ENCODE results near the gene SVOP. TPM values are rescaled to one million over a fixed set of nuclear protein-coding genes. Genes with fewer than 3 reads are reported as not detected.

Gene SVOP
- total and polyA plus RNA-seq, 2 experiments from 2014 or later, result 0.10 TPM; not detected in 1

DNA sequence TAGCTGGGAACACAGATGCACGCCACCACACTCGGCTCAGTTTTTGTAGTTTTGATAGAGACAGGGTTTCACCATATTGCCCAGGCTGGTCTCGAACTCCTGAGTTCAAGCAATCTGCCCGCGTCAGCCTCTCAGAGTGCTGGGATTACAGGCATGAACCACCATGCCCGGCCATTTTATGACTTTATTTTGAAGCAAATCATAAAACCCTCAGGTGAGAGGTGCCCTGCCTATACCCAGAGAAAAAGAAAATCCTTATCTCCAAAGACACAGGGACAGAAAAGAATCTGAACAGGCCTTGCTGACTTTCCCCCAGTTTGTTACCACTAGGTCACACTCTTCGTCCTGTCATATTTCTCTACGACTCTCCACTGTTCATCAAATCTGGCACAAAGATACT, 92.2 kb downstream of the SVOP start:
- H2AFZ ChIP-seq, result no peak overlapping the region
- no peak overlapping the region for H3K27ac Mint-ChIP-seq
- H3K9me2 ChIP-seq (ENCODE audit: insufficient read depth), result no peaks in the 10 kb centered on the region
- H3K9me3 Mint-ChIP-seq, result peaks cover 15% of the 10 kb centered on the region
- no peak overlapping the region for H3K4me3 Mint-ChIP-seq
- no peak overlapping the region for H3K4me2 ChIP-seq
- H3K36me3 Mint-ChIP-seq (ENCODE audit: low read depth), result peaks cover 4% of the 10 kb centered on the region; the same call in 1 of the 3 replicates
- no peaks in the 10 kb centered on the region for H3K79me2 ChIP-seq (replicated peaks; ENCODE audit: insufficient read depth)
- H3K27me3 Mint-ChIP-seq (ENCODE audit: insufficient read depth, low read depth, poor library complexity), result peaks cover 6% of the 10 kb centered on the region
- no peak overlapping the region for H3K4me3 ChIP-seq
- ATAC-seq (no peak), DNase-seq (ENCODE audit: low spot score) (no peak)
- H3K4me1 ChIP-seq (ENCODE audit: insufficient read depth), result peaks cover 8% of the 10 kb centered on the region
- no peaks in the 10 kb centered on the region for H3K36me3 ChIP-seq (ENCODE audit: insufficient read depth)
- H3K27me3 ChIP-seq (ENCODE audit: insufficient read depth), result no peaks in the 10 kb centered on the region
- no peak overlapping the region for H3K27ac ChIP-seq (ENCODE audit: low read depth)
- H3F3A ChIP-seq (replicated peaks; ENCODE audit: low read depth), result no peaks in the 10 kb centered on the region
- peaks cover 5% of the 10 kb centered on the region; the same call in 2 of the 3 replicates for H3K4me1 Mint-ChIP-seq
- TF ChIP-seq, protein P1, sequence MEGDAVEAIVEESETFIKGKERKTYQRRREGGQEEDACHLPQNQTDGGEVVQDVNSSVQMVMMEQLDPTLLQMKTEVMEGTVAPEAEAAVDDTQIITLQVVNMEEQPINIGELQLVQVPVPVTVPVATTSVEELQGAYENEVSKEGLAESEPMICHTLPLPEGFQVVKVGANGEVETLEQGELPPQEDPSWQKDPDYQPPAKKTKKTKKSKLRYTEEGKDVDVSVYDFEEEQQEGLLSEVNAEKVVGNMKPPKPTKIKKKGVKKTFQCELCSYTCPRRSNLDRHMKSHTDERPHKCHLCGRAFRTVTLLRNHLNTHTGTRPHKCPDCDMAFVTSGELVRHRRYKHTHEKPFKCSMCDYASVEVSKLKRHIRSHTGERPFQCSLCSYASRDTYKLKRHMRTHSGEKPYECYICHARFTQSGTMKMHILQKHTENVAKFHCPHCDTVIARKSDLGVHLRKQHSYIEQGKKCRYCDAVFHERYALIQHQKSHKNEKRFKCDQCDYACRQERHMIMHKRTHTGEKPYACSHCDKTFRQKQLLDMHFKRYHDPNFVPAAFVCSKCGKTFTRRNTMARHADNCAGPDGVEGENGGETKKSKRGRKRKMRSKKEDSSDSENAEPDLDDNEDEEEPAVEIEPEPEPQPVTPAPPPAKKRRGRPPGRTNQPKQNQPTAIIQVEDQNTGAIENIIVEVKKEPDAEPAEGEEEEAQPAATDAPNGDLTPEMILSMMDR (conservative IDR thresholded peaks at IDR 0.05; ENCODE audit: low read depth in 2 of 2), result no peak
- TF ChIP-seq ZNF462 (CRISPR knock-in tag; IDR thresholded peaks at IDR 0.05), result no peak
- no peak for TF ChIP-seq EZH2phosphoT487 (IDR thresholded peaks at IDR 0.05; ENCODE audit: unreplicated experiment)
- TF ChIP-seq, protein P2, sequence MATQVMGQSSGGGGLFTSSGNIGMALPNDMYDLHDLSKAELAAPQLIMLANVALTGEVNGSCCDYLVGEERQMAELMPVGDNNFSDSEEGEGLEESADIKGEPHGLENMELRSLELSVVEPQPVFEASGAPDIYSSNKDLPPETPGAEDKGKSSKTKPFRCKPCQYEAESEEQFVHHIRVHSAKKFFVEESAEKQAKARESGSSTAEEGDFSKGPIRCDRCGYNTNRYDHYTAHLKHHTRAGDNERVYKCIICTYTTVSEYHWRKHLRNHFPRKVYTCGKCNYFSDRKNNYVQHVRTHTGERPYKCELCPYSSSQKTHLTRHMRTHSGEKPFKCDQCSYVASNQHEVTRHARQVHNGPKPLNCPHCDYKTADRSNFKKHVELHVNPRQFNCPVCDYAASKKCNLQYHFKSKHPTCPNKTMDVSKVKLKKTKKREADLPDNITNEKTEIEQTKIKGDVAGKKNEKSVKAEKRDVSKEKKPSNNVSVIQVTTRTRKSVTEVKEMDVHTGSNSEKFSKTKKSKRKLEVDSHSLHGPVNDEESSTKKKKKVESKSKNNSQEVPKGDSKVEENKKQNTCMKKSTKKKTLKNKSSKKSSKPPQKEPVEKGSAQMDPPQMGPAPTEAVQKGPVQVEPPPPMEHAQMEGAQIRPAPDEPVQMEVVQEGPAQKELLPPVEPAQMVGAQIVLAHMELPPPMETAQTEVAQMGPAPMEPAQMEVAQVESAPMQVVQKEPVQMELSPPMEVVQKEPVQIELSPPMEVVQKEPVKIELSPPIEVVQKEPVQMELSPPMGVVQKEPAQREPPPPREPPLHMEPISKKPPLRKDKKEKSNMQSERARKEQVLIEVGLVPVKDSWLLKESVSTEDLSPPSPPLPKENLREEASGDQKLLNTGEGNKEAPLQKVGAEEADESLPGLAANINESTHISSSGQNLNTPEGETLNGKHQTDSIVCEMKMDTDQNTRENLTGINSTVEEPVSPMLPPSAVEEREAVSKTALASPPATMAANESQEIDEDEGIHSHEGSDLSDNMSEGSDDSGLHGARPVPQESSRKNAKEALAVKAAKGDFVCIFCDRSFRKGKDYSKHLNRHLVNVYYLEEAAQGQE (IDR thresholded peaks at IDR 0.05; ENCODE audit: unreplicated experiment), result no peak
- TF ChIP-seq CREB1 (CRISPR knock-in tag; IDR thresholded peaks at IDR 0.05; ENCODE audit: low read depth), result no peak
- no peak for TF ChIP-seq NANOG (IDR thresholded peaks at IDR 0.05; ENCODE audit: borderline replicate concordance)
- no peak for TF ChIP-seq JUNB (IDR thresholded peaks at IDR 0.05; ENCODE audit: unreplicated experiment)
- no peak for TF ChIP-seq STAT1 (IDR thresholded peaks at IDR 0.05; ENCODE audit: unreplicated experiment)
- TF ChIP-seq POLR2AphosphoS5 (IDR thresholded peaks at IDR 0.05; ENCODE audit: low read depth), result no peak
- no peak for TF ChIP-seq ETS1 (IDR thresholded peaks at IDR 0.05)
- no peak for TF ChIP-seq ZNF114 (CRISPR knock-in tag; IDR thresholded peaks at IDR 0.05)
- TF ChIP-seq ZNF331 (CRISPR knock-in tag; IDR thresholded peaks at IDR 0.05; ENCODE audit: low read depth), result no peak
- no peak for TF ChIP-seq EZH2 (IDR thresholded peaks at IDR 0.05; ENCODE audit: low read depth, unreplicated experiment)
- no peaks in the 10 kb centered on the region for H4K20me1 ChIP-seq (replicated peaks; ENCODE audit: insufficient read depth)

All from GM23338 (cell line).